Parathyroid adenoma (tissue), 2 donors: ENCODE measurements around the gene FBXL22.

Source experiments
- H2AFZ ChIP-seq: fragments of 300-600 bp; sonication (generic); one replicate; pipeline ENCODE4 v1.7.0; 2017; ENCODE audit warnings: antibody characterized with exemption, mild to moderate bottlenecking
- H3K27ac ChIP-seq: fragments of 300-600 bp; sonication (generic); one replicate; pipeline ENCODE4 v1.7.0; 2017
- H3K27me3 ChIP-seq: fragments of 300-600 bp; sonication (generic); one replicate; pipeline ENCODE4 v1.7.0; 2017; ENCODE audit warnings: low read length; ENCODE audit not compliant: control insufficient read depth, insufficient read depth
- H3K36me3 ChIP-seq: fragments of 300-600 bp; sonication (generic); one replicate; pipeline ENCODE4 v1.7.0; 2017; ENCODE audit warnings: low read length; ENCODE audit not compliant: control insufficient read depth, insufficient read depth
- H3K4me1 ChIP-seq: fragments of 300-600 bp; sonication (generic); one replicate; pipeline ENCODE4 v1.7.0; 2017; ENCODE audit warnings: control low read depth
- H3K4me2 ChIP-seq: fragments of 300-600 bp; sonication (generic); one replicate; pipeline ENCODE4 v1.7.0; 2017; ENCODE audit warnings: low read length
- H3K4me3 ChIP-seq: fragments of 300-600 bp; sonication (generic); one replicate; pipeline ENCODE4 v1.7.0; 2017; ENCODE audit warnings: low read depth, low read length
- H3K79me2 ChIP-seq: fragments of 300-600 bp; sonication (generic); one replicate; pipeline ENCODE4 v1.7.0; 2017; ENCODE audit warnings: control low read depth
- H3K9ac ChIP-seq: fragments of 300-600 bp; sonication (generic); one replicate; pipeline ENCODE4 v1.7.0; 2017; ENCODE audit warnings: mild to moderate bottlenecking
- H3K9me3 ChIP-seq: fragments of 300-600 bp; sonication (generic); one replicate; pipeline ENCODE4 v1.7.0; 2017; ENCODE audit warnings: low read length; ENCODE audit not compliant: control insufficient read depth
- TF ChIP-seq, protein P1 (sequence below): fragments of 300-600 bp; sonication (generic); IDR thresholded peaks from one replicate; pipeline ENCODE4 v1.7.0; 2017; ENCODE audit warnings: antibody characterized with exemption, mild to moderate bottlenecking
- donor health status: primary hyperparathyroidism.

The FBXL22 gene

DNA sequence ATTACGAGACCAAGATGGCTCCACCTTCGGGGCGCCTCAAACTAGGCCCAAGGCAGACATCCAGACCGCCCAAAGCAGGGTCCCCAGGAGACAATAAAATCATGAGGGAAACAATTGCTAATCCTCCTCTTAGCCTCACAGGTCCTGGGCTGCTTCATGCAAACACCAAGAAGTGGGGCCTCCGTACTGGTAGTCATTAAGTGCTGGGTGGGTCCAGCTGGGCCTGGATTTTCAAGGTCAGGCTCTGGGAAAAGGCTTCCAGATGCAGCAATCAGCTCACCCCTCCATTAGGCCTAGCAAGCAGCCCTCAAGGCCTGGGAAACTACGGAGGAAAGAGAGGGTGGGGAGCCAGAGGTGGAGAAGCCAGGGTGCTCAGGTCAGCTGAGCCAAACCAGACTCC is 634 bp downstream of the FBXL22 start:
- Histone ChIP-seq H3K4me2 (no peak overlapping the region), H3K36me3 (no peaks in the 10 kb centered on the region), H3K9ac (no peak overlapping the region), H3K9me3 (no peaks in the 10 kb centered on the region), H2AFZ (no peak overlapping the region), H3K79me2 (no peaks in the 10 kb centered on the region), H3K4me1 (no peaks in the 10 kb centered on the region), H3K4me3 (no peak overlapping the region), H3K27me3 (no peaks in the 10 kb centered on the region), H3K27ac (no peak overlapping the region)
- TF ChIP-seq, protein P1, sequence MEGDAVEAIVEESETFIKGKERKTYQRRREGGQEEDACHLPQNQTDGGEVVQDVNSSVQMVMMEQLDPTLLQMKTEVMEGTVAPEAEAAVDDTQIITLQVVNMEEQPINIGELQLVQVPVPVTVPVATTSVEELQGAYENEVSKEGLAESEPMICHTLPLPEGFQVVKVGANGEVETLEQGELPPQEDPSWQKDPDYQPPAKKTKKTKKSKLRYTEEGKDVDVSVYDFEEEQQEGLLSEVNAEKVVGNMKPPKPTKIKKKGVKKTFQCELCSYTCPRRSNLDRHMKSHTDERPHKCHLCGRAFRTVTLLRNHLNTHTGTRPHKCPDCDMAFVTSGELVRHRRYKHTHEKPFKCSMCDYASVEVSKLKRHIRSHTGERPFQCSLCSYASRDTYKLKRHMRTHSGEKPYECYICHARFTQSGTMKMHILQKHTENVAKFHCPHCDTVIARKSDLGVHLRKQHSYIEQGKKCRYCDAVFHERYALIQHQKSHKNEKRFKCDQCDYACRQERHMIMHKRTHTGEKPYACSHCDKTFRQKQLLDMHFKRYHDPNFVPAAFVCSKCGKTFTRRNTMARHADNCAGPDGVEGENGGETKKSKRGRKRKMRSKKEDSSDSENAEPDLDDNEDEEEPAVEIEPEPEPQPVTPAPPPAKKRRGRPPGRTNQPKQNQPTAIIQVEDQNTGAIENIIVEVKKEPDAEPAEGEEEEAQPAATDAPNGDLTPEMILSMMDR = no peak

DNA sequence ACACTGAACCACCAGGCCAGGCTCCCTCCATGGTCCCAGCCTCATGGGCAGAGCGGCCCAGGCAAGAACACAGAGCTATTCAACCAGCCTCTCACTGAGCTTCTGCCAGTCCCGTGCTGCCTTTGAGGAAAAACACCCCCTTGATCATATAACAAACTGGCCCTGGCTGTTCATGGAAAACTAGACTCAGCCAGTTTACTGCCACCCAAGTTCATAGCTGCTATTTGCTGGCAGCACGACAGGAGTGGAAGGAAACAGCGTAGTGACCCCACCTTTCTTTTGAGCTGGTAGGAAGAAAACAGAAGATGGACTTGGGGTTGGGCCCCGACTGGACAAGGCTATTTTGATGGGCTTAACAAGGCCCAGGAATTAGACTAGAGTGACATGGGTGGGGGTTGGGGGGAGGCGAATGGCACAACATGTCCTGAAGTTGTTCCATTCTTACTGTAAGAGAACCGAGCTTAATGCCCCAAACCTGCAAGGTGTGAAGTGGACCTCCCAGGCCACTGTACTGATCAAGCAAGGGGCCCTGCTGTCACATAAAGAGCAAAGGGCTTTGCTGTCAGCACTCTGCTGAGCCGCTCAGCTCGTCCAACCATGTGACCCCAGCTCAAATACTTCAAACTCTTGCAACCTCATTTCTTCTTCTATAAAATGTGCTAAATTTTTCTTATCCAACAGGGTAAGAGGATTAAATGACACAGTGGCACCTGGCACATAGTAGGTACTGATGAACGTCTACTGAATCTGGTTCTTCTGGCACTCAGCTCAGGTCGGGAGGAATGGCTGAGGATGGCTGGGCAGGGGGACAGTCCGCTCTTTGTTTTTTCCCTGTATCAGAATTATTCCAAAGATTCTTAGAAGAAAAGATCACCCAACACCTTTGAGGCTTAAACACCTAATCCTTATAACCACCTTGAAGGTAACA is 1.6 kb downstream of the FBXL22 start:
- Histone ChIP-seq H3K27ac (no peak overlapping the region), H3K4me3 (no peak overlapping the region), H3K36me3 (no peaks in the 10 kb centered on the region), H3K4me2 (no peak overlapping the region), H3K9me3 (no peaks in the 10 kb centered on the region), H3K4me1 (no peaks in the 10 kb centered on the region), H3K27me3 (no peaks in the 10 kb centered on the region), H3K9ac (no peak overlapping the region), H2AFZ (no peak overlapping the region), H3K79me2 (no peaks in the 10 kb centered on the region)
- TF ChIP-seq, protein P1 = no peak

DNA sequence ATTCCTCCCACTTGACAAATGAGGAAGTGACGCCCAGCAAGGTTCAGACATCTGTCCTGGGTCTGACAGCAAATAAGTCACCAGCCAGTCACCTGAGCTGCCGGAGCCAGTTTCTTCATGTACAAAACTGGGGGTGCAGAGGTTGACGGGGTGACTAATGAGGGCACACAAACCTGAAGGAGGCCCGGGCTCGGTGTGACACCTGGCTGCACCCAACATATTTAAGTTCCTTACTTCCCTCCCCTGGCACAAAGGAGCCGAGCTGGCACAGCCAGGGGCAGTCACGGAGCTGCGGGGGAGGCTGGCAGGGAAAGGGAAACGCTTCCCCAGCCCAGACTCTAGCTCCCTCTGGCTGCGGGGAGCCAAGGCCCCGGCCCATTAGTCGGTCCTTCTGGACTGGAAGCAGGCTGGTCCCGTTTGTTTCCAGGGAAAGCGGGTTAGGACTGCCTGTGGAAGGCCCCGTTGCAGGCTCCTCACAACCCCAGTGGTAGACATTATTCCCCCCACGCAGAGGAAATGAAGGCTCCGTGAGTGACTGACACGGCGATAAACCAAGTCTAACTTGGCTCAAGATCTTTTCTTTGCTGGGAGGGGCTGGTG is 2.3 kb downstream of the FBXL22 start:
- no peaks in the 10 kb centered on the region for H3K4me1 ChIP-seq
- H3K9me3 ChIP-seq = no peaks in the 10 kb centered on the region
- no peak overlapping the region for H3K9ac ChIP-seq
- H3K27me3 ChIP-seq = no peaks in the 10 kb centered on the region
- peak overlapping the region; percentile 87 for H3K4me2 ChIP-seq
- TF ChIP-seq, protein P1 = no peak
- H3K36me3 ChIP-seq = no peaks in the 10 kb centered on the region
- H3K4me3 ChIP-seq = no peak overlapping the region
- no peak overlapping the region for H3K27ac ChIP-seq
- H3K79me2 ChIP-seq = no peaks in the 10 kb centered on the region
- peak overlapping the region; percentile 83 for H2AFZ ChIP-seq

DNA sequence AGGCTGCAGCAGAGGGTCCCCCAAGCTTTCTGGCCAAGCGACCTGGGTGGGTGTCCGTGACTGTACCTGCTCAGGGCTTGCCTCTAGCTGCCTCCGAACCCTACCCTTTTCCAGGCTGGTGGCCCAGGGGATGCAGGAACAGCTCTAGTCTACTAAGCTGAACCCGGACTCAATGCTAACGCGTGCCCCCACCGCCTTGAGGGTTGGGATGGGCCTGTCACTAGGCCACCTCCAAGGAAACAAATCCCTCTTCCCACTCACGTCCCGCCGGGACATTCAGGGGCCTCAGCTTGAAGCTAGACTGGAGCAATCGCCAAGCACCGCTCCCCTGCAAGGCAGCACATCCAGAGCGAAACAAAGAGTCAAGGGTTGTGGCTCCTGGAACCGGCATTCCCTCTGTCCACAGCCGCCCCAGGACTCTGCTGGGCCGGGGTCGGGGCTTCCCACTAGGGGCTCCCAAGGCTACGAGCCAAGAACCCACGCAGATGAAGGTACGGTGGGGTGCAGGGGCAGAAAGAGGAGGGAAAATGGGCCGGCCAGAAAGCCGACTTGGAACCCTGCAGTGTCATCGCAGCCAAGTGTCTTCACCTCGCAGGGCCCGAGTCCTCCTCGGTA is 2.9 kb downstream of the FBXL22 start:
- TF ChIP-seq, protein P1 = no peak
- no peak overlapping the region for H3K9ac ChIP-seq
- no peaks in the 10 kb centered on the region for H3K27me3 ChIP-seq
- peak overlapping the region; percentile 83 for H2AFZ ChIP-seq
- no peaks in the 10 kb centered on the region for H3K79me2 ChIP-seq
- H3K4me2 ChIP-seq = peak overlapping the region; percentile 87
- H3K4me3 ChIP-seq = peak overlapping the region; percentile 58
- H3K9me3 ChIP-seq = no peaks in the 10 kb centered on the region
- peak overlapping the region; percentile 32 for H3K27ac ChIP-seq
- H3K36me3 ChIP-seq = no peaks in the 10 kb centered on the region
- no peaks in the 10 kb centered on the region for H3K4me1 ChIP-seq
